ENCODE measurements around the gene GGCX.

GGCX gene

GRCh38 chr2:85584354-85584856 is 23.1 kb upstream of the GGCX start, which contains the start of gene VAMP5:
Gene VAMP5 (plus strand): TSS chr2:85584431. CDS start chr2:85584491, 60 bp downstream.
- Mint-ChIP-seq H3K4me1 (peaks cover 71% of the 10 kb centered on the region), H3K4me3 (peak within 1 kb of the TSS; percentile 45), H3K36me3 (ENCODE audit: low read depth) (peaks cover 6% of the 10 kb centered on the region), H3K9me3 (no peaks in the 10 kb centered on the region), H3K27me3 (ENCODE audit: low read depth, poor library complexity) (peaks cover 3% of the 10 kb centered on the region), H3K27ac (peak within 1 kb of the TSS; percentile 98)
- no peak for TF ChIP-seq CTCF (IDR thresholded peaks at IDR 0.05)
- no peak for DNase-seq

- Mint-ChIP-seq H3K4me1 (peaks cover 75% of the 10 kb centered on the region), H3K27me3 (ENCODE audit: low read depth, poor library complexity) (peaks cover 3% of the 10 kb centered on the region), H3K4me3 (peak overlapping the region; percentile 32), H3K9me3 (no peaks in the 10 kb centered on the region), H3K27ac (no peak overlapping the region), H3K36me3 (ENCODE audit: low read depth) (peaks cover 6% of the 10 kb centered on the region)
- TF ChIP-seq CTCF (IDR thresholded peaks at IDR 0.05), result no peak
- DNase-seq, result no peak
These were observed 22.5 kb upstream of the GGCX start for GRCh38 chr2:85583667-85584353.

- Mint-ChIP-seq H3K27me3 (ENCODE audit: low read depth, poor library complexity) (peaks cover 3% of the 10 kb centered on the region), H3K4me1 (peaks cover 75% of the 10 kb centered on the region), H3K4me3 (no peak overlapping the region), H3K9me3 (no peaks in the 10 kb centered on the region), H3K36me3 (ENCODE audit: low read depth) (peaks cover 6% of the 10 kb centered on the region), H3K27ac (no peak overlapping the region)
- TF ChIP-seq CTCF (IDR thresholded peaks at IDR 0.05), result no peak
- DNase-seq, result no peak
These were observed 21.2 kb upstream of the GGCX start for GRCh38 chr2:85582492-85582891.

GRCh38 chr2:85580206-85580605 is 18.9 kb upstream of the GGCX start:
- H3K4me3 Mint-ChIP-seq, result no peak overlapping the region

GRCh38 chr2:85579266-85579935 is 18.1 kb upstream of the GGCX start:
- H3K36me3 Mint-ChIP-seq (ENCODE audit: low read depth), result peaks cover 6% of the 10 kb centered on the region
- TF ChIP-seq CTCF (IDR thresholded peaks at IDR 0.05), result no peak
- no peak for DNase-seq
- H3K9me3 Mint-ChIP-seq, result no peaks in the 10 kb centered on the region
- peaks cover 66% of the 10 kb centered on the region for H3K4me1 Mint-ChIP-seq
- H3K27ac Mint-ChIP-seq, result peak overlapping the region; percentile 99
- H3K4me3 Mint-ChIP-seq, result peak overlapping the region; percentile 70
- peaks cover 6% of the 10 kb centered on the region for H3K27me3 Mint-ChIP-seq (ENCODE audit: low read depth, poor library complexity)

More at GRCh38 chr2:85580206-85580605, 18.9 kb upstream of the GGCX start:
- H3K27me3 Mint-ChIP-seq (ENCODE audit: low read depth, poor library complexity), result peaks cover 6% of the 10 kb centered on the region
- H3K9me3 Mint-ChIP-seq, result no peaks in the 10 kb centered on the region
- TF ChIP-seq CTCF (IDR thresholded peaks at IDR 0.05), result no peak
- H3K27ac Mint-ChIP-seq, result peak overlapping the region; percentile 99
- no peak for DNase-seq
- peaks cover 72% of the 10 kb centered on the region for H3K4me1 Mint-ChIP-seq
- peaks cover 6% of the 10 kb centered on the region for H3K36me3 Mint-ChIP-seq (ENCODE audit: low read depth)
